Adrenal gland (tissue), 12 donors: Measurements from ENCODE around the gene KLHL26. TPM values are rescaled to one million over a fixed set of nuclear protein-coding genes. Genes with fewer than 3 reads are reported as not detected.

Source experiments
- DNase-seq, 7 donors: peaks; one replicate each; pipeline ENCODE4 v3.0.0-alpha.2; 2019 to 2020
- H3K27ac ChIP-seq, 5 donors: fragments of 200-600 bp; sonication (generic) in 4 of 5; 1 replicate in 3 of 5; 2 replicates in 2 of 5; pipeline versions ENCODE4 v1.5.1 to v1.8.0; 2016 to 2020; ENCODE audit warnings: mild to moderate bottlenecking in 1 of 5
- H3K27me3 ChIP-seq: fragments of 200-600 bp; 2 replicates; pipeline ENCODE4 v1.8.0; 2021
- H3K36me3 ChIP-seq, 2 donors: fragments of 200-600 bp; replicated peaks in 1 of 2; 1 replicate in 1 of 2; 2 replicates in 1 of 2; pipeline versions ENCODE4 v1.5.1 to v1.8.0; 2018 to 2022
- H3K4me1 ChIP-seq, 2 donors: fragments of 200-600 bp; replicated peaks in 1 of 2; 1 replicate in 1 of 2; 2 replicates in 1 of 2; pipeline versions ENCODE4 v1.5.1 to v1.8.0; 2018 to 2021
- H3K4me3 ChIP-seq, 4 donors: fragments of 200-600 bp; sonication (generic) in 3 of 4; one replicate each; pipeline ENCODE4 v1.5.1; 2016 to 2018
- H3K9me3 ChIP-seq, 3 donors: fragments of 200-600 bp; sonication (generic) in 1 of 3; replicated peaks in 1 of 3; 1 replicate in 2 of 3; 2 replicates in 1 of 3; pipeline versions ENCODE4 v1.5.1 to v1.8.0; 2016 to 2021
- POLR2A ChIP-seq, 2 donors: fragments of 450-650 bp; IDR thresholded peaks; one replicate each; pipeline ENCODE4 v1.6.1; 2017; ENCODE audit warnings: antibody characterized with exemption in 2 of 2, mild to moderate bottlenecking in 2 of 2, moderate library complexity in 1 of 2
- WGBS, 4 donors: extraction: QIAGEN DNeasy Blood & Tissue Kit in 2 of 4; methylation state at CpG; one replicate each; pipeline versions ENCODE4 v1.1.5 to v1.1.7; 2013 to 2017; 5-methylcytosine and 5-hydroxymethylcytosine counted together
- intact Hi-C, 2 donors: fragments of 100-400 bp; cut with DNase I; formaldehyde crosslinking; loops; one replicate each; pipeline versions ENCODE4 v1.14.1 to v1.15.0; 2022 to 2023
- polyA plus RNA-seq, 3 donors: library from polyadenylated mRNA; stranded (reverse); fragments of 200-250 nt in 2 of 3; fragments of 350-450 nt in 1 of 3; fragmentation: Illumina TruSeq in 1 of 3; extraction: RNeasy Lipid Tissue Mini Kit (QIAGEN cat#74804) in 1 of 3; gene quantifications; one replicate each; pipeline ENCODE4 v1.2.3, GENCODE V29; 2013 to 2014
- total RNA-seq, 9 donors: library from RNA; depleted of rRNA in 4 of 9; stranded (reverse); fragments of >200 nt in 4 of 9; fragments of 120-200 nt in 1 of 9; fragmentation: NEBNext Ultra II Directional in 1 of 9; extraction: Animal tissue kit (Norgen Biotek cat#: 25700) in 1 of 9; gene quantifications; one replicate each; pipeline versions ENCODE4 v1.1.0 to v1.2.4, GENCODE V29; 2013 to 2023
- TF ChIP-seq, protein P1 (sequence below), 6 experiments: fragments of 450-650 bp in 4 of 6; fragments of 200-600 bp in 2 of 6; sonication (generic) in 1 of 6; IDR thresholded peaks; 1 replicate in 5 of 6; 2 replicates in 1 of 6; pipeline versions ENCODE4 v1.5.1 to v1.8.0; 2016 to 2021; ENCODE audit warnings: antibody characterized with exemption in 6 of 6, mild to moderate bottlenecking in 2 of 6, moderate library complexity in 1 of 6
- donor health status: healthy with polysubstance abuse.
- donor health status: Bipolar disorder and iron deficiency.
- donor health status: DM: yes; HTN: yes; CAD: no.
- donor health status: DM: no; HTN: no; CAD: no.
- donor health status: DM: no; HTN: no; CAD: no.
- donor health status: DM: yes; HTN: yes; CAD: no.

Gene KLHL26
- total and polyA plus RNA-seq, 12 donors = 1.4 to 15.2 (median 8.2) TPM

DNA sequence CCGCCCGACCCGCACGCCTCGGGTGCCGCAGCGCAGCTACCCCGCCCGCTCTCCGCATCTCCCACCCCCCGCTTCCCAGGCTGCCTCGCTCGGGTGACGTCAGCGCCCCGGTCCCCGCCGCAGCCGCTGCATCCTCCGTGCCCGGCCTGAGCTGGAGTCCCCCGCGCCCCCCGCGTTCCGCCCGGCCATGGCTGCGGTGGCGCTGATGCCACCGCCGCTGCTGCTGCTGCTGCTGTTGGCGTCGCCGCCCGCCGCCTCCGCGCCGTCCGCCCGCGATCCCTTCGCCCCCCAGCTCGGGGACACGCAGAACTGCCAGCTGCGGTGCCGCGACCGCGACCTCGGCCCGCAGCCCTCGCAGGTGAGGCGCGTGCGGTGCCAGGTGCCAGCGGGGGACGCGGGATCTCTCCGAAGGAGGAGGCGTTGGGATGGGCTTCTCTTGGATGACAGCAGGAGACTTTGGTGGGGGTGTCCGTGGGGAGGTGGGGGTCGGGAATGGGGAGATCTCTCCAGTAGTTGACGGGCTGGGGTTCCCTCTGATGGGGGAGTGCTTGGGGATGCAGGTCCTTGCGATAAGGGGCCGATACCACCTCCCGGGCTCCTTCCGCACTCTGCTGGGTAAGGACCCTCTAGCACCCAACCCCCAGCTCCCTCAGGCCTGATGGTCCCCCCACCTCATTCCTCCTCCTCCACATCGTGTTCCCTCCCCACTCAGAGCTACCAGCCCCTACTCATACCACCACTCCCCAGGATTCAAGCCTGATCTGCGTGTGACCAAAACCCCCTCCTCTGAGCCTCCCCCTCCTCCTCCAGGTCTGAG, 23.8 kb upstream of the KLHL26 start, which contains the start of gene TMEM59L:
Gene TMEM59L (plus strand): TSS at position 99 of the 817 bp plus-strand sequence. CDS start 89 bp downstream, at position 188.
- Histone ChIP-seq H3K36me3 (no peaks in the 10 kb centered on the region), H3K4me3 (peak within 1 kb of the TSS in 1 of 4 donors; percentile 60), H3K27me3 (peaks cover 66% of the 10 kb centered on the region), H3K9me3 (no peaks in the 10 kb centered on the region), H3K4me1 (peaks cover 4 to 26% of the 10 kb centered on the region in 2 donors), H3K27ac (no peak within 1 kb of the TSS)
- no peak for TF ChIP-seq POLR2A (IDR thresholded peaks at IDR 0.05)
- TF ChIP-seq, protein P1, sequence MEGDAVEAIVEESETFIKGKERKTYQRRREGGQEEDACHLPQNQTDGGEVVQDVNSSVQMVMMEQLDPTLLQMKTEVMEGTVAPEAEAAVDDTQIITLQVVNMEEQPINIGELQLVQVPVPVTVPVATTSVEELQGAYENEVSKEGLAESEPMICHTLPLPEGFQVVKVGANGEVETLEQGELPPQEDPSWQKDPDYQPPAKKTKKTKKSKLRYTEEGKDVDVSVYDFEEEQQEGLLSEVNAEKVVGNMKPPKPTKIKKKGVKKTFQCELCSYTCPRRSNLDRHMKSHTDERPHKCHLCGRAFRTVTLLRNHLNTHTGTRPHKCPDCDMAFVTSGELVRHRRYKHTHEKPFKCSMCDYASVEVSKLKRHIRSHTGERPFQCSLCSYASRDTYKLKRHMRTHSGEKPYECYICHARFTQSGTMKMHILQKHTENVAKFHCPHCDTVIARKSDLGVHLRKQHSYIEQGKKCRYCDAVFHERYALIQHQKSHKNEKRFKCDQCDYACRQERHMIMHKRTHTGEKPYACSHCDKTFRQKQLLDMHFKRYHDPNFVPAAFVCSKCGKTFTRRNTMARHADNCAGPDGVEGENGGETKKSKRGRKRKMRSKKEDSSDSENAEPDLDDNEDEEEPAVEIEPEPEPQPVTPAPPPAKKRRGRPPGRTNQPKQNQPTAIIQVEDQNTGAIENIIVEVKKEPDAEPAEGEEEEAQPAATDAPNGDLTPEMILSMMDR (IDR thresholded peaks at IDR 0.05) = no peak
- 3 to 20% (median 4%) methylated on average over 5 to 70 of the region's 70 CpGs for WGBS, 4 donors
- DNase-seq = no peak
- intact Hi-C loops = no loop called here

DNA sequence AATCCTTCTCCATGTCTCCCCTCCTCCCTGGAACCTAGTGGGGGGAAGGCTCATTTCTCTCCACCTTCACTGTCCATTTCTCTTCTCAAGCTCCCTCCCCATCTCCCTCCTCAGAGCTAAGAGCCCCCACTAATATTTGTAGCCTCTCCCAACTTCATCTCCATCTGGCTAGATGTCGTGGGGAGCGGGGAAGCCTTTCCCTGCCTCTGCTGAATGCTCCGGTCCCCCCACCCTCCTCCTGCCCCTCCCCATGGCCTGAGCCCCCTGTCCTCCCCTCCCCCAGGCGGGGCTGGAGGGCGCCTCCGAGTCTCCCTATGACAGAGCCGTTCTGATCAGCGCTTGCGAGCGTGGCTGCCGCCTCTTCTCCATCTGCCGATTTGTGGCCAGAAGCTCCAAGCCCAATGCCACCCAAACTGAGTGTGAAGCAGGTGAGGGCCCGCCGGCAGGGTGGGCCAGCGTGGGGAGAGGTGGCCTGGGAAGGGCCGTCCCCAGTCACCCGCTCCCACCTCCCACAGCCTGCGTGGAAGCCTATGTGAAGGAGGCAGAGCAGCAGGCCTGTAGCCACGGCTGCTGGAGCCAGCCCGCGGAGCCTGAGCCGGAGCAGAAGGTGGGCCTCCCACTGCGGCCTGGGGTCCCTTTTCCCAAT, 23.1 kb upstream of the KLHL26 start:
- 38 to 43% (median 41%) methylated on average over 10 to 23 of the region's 23 CpGs for WGBS, 4 donors
- H3K27ac ChIP-seq = no peak overlapping the region
- TF ChIP-seq POLR2A (IDR thresholded peaks at IDR 0.05) = no peak
- TF ChIP-seq, protein P1 (IDR thresholded peaks at IDR 0.05) = no peak
- peaks cover 58% of the 10 kb centered on the region for H3K27me3 ChIP-seq
- H3K36me3 ChIP-seq = no peaks in the 10 kb centered on the region
- peaks cover 4 to 26% of the 10 kb centered on the region in 2 donors for H3K4me1 ChIP-seq
- DNase-seq = no peak
- intact Hi-C loops = no loop called here
- H3K4me3 ChIP-seq = no peak overlapping the region
- no peaks in the 10 kb centered on the region for H3K9me3 ChIP-seq

DNA sequence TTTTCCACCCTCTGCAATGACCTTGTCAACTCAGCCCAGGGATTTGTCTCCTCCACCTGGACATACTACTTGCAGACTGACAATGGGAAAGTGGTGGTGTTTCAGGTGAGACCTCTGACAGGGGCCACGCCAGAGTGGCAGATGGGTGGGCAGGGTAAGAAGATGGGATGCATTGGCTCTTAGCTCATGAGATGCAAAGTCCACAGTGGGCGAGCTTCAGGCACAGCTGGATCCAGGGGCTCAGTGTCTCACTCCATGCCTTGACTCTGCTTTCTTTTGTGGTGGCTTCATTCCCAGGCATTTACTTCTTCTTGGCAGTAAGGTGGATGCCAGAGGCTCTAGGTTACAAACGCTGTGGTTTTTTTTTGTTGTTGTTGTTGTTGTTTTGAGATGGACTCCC, 20.8 kb upstream of the KLHL26 start:
- DNase-seq = no peak
- intact Hi-C loops = no loop called here
- peaks cover 35% of the 10 kb centered on the region for H3K27me3 ChIP-seq
- no peaks in the 10 kb centered on the region for H3K36me3 ChIP-seq
- H3K9me3 ChIP-seq = no peaks in the 10 kb centered on the region
- no peak overlapping the region for H3K27ac ChIP-seq
- TF ChIP-seq, protein P1 (IDR thresholded peaks at IDR 0.05) = no peak
- TF ChIP-seq POLR2A (IDR thresholded peaks at IDR 0.05) = no peak
- H3K4me1 ChIP-seq = peaks cover 4 to 20% of the 10 kb centered on the region in 2 donors
- 90 to 93% (median 93%) methylated on average over 3 of the region's 3 CpGs for WGBS, 4 donors
- H3K4me3 ChIP-seq = no peak overlapping the region

DNA sequence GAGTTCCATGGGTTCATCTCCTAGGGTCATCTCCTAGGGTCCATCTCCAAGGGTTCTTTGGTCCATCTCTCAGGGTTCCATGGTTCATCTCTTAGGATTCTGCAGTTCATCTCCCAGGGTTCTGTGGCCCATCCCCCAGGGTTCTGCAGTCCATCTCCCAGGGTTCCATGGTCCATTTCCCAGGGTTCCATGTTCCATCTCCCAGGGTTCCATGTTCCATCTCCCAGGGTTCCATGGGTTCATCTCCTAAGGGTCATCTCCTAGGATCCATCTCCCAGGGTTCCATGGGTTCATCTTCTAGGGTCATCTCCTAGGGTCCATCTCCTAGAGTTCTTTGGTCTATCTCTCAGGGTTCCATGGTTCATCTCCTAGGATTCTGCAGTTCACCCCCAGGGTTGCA, 19.3 kb upstream of the KLHL26 start:
- DNase-seq = no peak
- Histone ChIP-seq H3K36me3 (no peaks in the 10 kb centered on the region), H3K4me1 (peaks cover 1 to 5% of the 10 kb centered on the region in 2 donors), H3K27me3 (peaks cover 20% of the 10 kb centered on the region), H3K27ac (no peak overlapping the region), H3K4me3 (no peak overlapping the region), H3K9me3 (no peaks in the 10 kb centered on the region)
- intact Hi-C loops = no loop called here
- TF ChIP-seq POLR2A (IDR thresholded peaks at IDR 0.05) = no peak
- TF ChIP-seq, protein P1 (IDR thresholded peaks at IDR 0.05) = no peak
